A549 (cell line): ENCODE results near the gene FPR1.

Source experiments
- CHD2 ChIP-seq: fragments of 150-350 bp; IDR thresholded peaks from 2 replicates; pipeline ENCODE4 v1.6.1; 2014; ENCODE audit warnings: low read length; ENCODE audit not compliant: partially characterized antibody
- CTCF ChIP-seq: fragments of >200 bp; sonication (Bioruptor Twin); formaldehyde crosslinking; IDR thresholded peaks from 3 replicates; pipeline ENCODE4 v1.5.1; 2016
- E2F6 ChIP-seq: IDR thresholded peaks from 2 replicates; pipeline ENCODE4 v1.6.1; 2012; ENCODE audit warnings: low read depth, borderline replicate concordance
- EP300 ChIP-seq, 2 experiments: fragments of >200 bp; sonication (Bioruptor Twin); formaldehyde crosslinking; IDR thresholded peaks; 2 replicates in 1 of 2; 3 replicates in 1 of 2; pipeline ENCODE4 v1.6.1; 2016 to 2017
- HDAC2 ChIP-seq: fragments of 200-600 bp; sonication (generic); IDR thresholded peaks from 2 replicates; pipeline ENCODE4 v1.6.1; 2016
- HOXB13 ChIP-seq: fragments of 250-450 bp; sonication (Bioruptor Pico); IDR thresholded peaks from 2 replicates; pipeline ENCODE4 v1.5.0; 2020; ENCODE audit warnings: low read depth, mild to moderate bottlenecking, moderate library complexity
- JUNB ChIP-seq: fragments of >200 bp; sonication (Bioruptor Twin); formaldehyde crosslinking; IDR thresholded peaks from 2 replicates; pipeline ENCODE4 v1.6.1; 2016
- KDM5A ChIP-seq: fragments of 200-600 bp; sonication (generic); IDR thresholded peaks from 2 replicates; pipeline ENCODE4 v1.6.1; 2016; ENCODE audit warnings: antibody characterized with exemption, mild to moderate bottlenecking
- MAFK ChIP-seq: fragments of 450-650 bp; IDR thresholded peaks from 2 replicates; pipeline ENCODE4 v1.6.1; 2014; ENCODE audit not compliant: partially characterized antibody
- MAZ ChIP-seq: fragments of 150-350 bp; IDR thresholded peaks from 2 replicates; pipeline ENCODE4 v1.6.1; 2014; ENCODE audit warnings: antibody characterized with exemption, low read depth, low read length, borderline replicate concordance
- POLR2A ChIP-seq: IDR thresholded peaks from 2 replicates; pipeline ENCODE4 v1.6.1; 2012; ENCODE audit warnings: mild to moderate bottlenecking, low read length
- POLR2AphosphoS2 ChIP-seq: conservative IDR thresholded peaks from 2 replicates; pipeline ENCODE4 v1.6.1; 2012; ENCODE audit warnings: low read length, improper control_type of control experiment, inconsistent platforms
- RFX5 ChIP-seq: fragments of 450-650 bp; IDR thresholded peaks from 2 replicates; pipeline ENCODE4 v1.7.1; 2014; ENCODE audit warnings: antibody characterized with exemption, mild to moderate bottlenecking, moderate library complexity

- TF ChIP-seq MAFK (no peak), HOXB13 (CRISPR knock-in tag) (no peak), POLR2A (no peak), CTCF (no peak), MAZ (no peak), KDM5A (no peak), EP300 (IDR thresholded peaks at IDR 0.05) (no peak), CHD2 (no peak), E2F6 (no peak), RFX5 (no peak), POLR2AphosphoS2 (no peak), JUNB (no peak), HDAC2 (no peak)
Measured at GRCh38 chr19:51781999-51782398, 30.3 kb upstream of the FPR1 start.
